ENCODE results near the gene GPX5.

The GPX5 gene

DNA sequence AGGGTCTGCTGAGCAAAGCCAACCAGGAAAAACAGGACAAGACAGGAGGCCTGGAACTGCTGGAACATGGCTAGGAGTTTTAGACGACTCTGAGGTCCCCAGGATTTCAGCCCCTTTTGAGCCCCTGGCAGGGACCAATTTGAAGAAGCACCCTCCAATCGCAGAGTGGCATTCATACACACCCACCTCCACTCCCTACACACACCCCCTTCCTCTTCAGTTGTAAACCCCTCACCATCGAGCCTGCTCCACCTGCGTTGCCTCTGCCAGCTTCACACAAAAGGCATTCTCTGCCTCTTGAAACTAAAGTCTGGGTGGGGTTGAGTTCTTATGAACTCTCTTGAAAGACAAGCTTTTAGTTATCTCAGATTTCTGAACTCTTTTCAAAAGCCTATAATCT, 10.0 kb upstream of the GPX5 start, which contains the start of gene GPX6:
TSS of gene GPX6 (minus strand) at position 118 of the 400 bp plus-strand sequence. CDS start at position 68, 50 bp downstream.
- Histone ChIP-seq H3K4me3 (ENCODE audit: low read length in 2 of 2) (no peak within 1 kb of the TSS), H3K4ac (ENCODE audit: low read length) (no peak within 1 kb of the TSS), H3K14ac (ENCODE audit: low read length) (no peak within 1 kb of the TSS), H3K4me1 (ENCODE audit: control insufficient read depth in 2 of 2, insufficient read depth in 1 of 2, low read depth in 1 of 2, low read length in 2 of 2) (peaks cover 0 to 3% of the 10 kb centered on the region in 2 donors), H3K36me3 (replicated peaks in 1 of 2; ENCODE audit: control insufficient read depth in 2 of 2, insufficient read depth in 2 of 2, low read length in 2 of 2) (no peaks in the 10 kb centered on the region), H3K79me1 (ENCODE audit: low read depth, low read length) (no peaks in the 10 kb centered on the region), H3K23ac (ENCODE audit: low read depth, low read length, poor library complexity) (no peak within 1 kb of the TSS), H2AK5ac (ENCODE audit: low read depth, low read length) (no peak within 1 kb of the TSS), H2BK120ac (ENCODE audit: low read depth, low read length) (no peak within 1 kb of the TSS), H2BK12ac (ENCODE audit: low read length) (no peak within 1 kb of the TSS), H3K27ac (replicated peaks; ENCODE audit: low read length) (no peak within 1 kb of the TSS), H2BK15ac (ENCODE audit: low read length) (no peak within 1 kb of the TSS), H3K18ac (ENCODE audit: low read length) (peak within 1 kb of the TSS; percentile 22), H3K27me3 (ENCODE audit: control insufficient read depth in 3 of 3, insufficient read depth in 3 of 3, low read depth in 1 of 3, low read length in 3 of 3) (peaks cover 0 to 30% (median 0%) of the 10 kb centered on the region in 3 experiments), H4K91ac (ENCODE audit: low read depth, low read length, poor library complexity) (no peak within 1 kb of the TSS), H4K8ac (ENCODE audit: low read depth, low read length) (no peak within 1 kb of the TSS), H3K9me3 (replicated peaks in 1 of 2; ENCODE audit: control insufficient read depth in 2 of 2, insufficient read depth in 1 of 2, low read depth in 1 of 2, low read length in 2 of 2) (no peaks in the 10 kb centered on the region), H2AFZ (ENCODE audit: low read length) (no peak within 1 kb of the TSS), H2BK5ac (ENCODE audit: low read length) (no peak within 1 kb of the TSS), H3K9ac (ENCODE audit: low read depth, low read length, poor library complexity) (no peak within 1 kb of the TSS), H3K4me2 (ENCODE audit: insufficient read depth, low read length, poor library complexity, severe bottlenecking) (no peak within 1 kb of the TSS)
- no peak for DNase-seq (ENCODE audit: low spot score)
- no CpG with 5 or more reads among the region's 4 CpGs for WGBS, 2 donors (ENCODE audit: extremely low coverage in 2 of 2, insufficient read length in 2 of 2, insufficient replicate concordance in 1 of 2)

DNA sequence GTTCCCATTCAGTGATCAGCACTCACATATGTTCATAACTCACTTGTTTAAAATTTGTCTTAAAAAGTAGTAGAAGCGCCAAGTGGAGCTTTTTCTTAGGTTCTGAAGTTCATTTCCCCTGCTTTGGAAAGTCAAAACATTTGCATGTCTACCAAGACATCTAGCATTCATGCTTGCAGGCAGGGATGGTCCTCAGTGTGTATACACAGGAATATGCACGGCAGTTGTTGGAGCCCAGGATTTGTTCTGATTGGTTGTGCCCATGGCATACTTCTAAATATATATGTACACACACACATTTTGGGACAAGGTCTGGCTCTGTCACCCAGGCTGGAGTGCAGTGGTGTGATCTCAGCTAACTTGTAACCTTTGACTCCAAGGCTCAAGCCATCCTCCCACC, 7.7 kb upstream of the GPX5 start:
- Histone ChIP-seq H4K91ac (ENCODE audit: low read depth, low read length, poor library complexity) (no peak overlapping the region), H3K9ac (ENCODE audit: low read depth, low read length, poor library complexity) (no peak overlapping the region), H3K79me1 (ENCODE audit: low read depth, low read length) (no peaks in the 10 kb centered on the region), H3K27me3 (ENCODE audit: control insufficient read depth in 3 of 3, insufficient read depth in 3 of 3, low read depth in 1 of 3, low read length in 3 of 3) (peaks cover 0 to 38% (median 0%) of the 10 kb centered on the region in 3 experiments), H3K4me2 (ENCODE audit: insufficient read depth, low read length, poor library complexity, severe bottlenecking) (no peak overlapping the region), H3K14ac (ENCODE audit: low read length) (no peak overlapping the region), H3K23ac (ENCODE audit: low read depth, low read length, poor library complexity) (no peak overlapping the region), H2BK120ac (ENCODE audit: low read depth, low read length) (no peak overlapping the region), H3K27ac (replicated peaks; ENCODE audit: low read length) (no peak overlapping the region), H3K9me3 (replicated peaks in 1 of 2; ENCODE audit: control insufficient read depth in 2 of 2, insufficient read depth in 1 of 2, low read depth in 1 of 2, low read length in 2 of 2) (no peaks in the 10 kb centered on the region), H2BK5ac (ENCODE audit: low read length) (no peak overlapping the region), H2AK5ac (ENCODE audit: low read depth, low read length) (no peak overlapping the region), H3K4me3 (ENCODE audit: low read length in 2 of 2) (no peak overlapping the region), H3K4me1 (ENCODE audit: control insufficient read depth in 2 of 2, insufficient read depth in 1 of 2, low read depth in 1 of 2, low read length in 2 of 2) (peaks cover 0 to 5% of the 10 kb centered on the region in 2 donors), H2AFZ (ENCODE audit: low read length) (no peak overlapping the region), H3K18ac (ENCODE audit: low read length) (no peak overlapping the region), H3K4ac (ENCODE audit: low read length) (no peak overlapping the region), H3K36me3 (replicated peaks in 1 of 2; ENCODE audit: control insufficient read depth in 2 of 2, insufficient read depth in 2 of 2, low read length in 2 of 2) (no peaks in the 10 kb centered on the region), H2BK12ac (ENCODE audit: low read length) (no peak overlapping the region), H4K8ac (ENCODE audit: low read depth, low read length) (no peak overlapping the region), H2BK15ac (ENCODE audit: low read length) (no peak overlapping the region)
- no CpG with 5 or more reads among the region's 2 CpGs for WGBS, 2 donors (ENCODE audit: extremely low coverage in 2 of 2, insufficient read length in 2 of 2, insufficient replicate concordance in 1 of 2)
- no peak for DNase-seq (ENCODE audit: low spot score)

DNA sequence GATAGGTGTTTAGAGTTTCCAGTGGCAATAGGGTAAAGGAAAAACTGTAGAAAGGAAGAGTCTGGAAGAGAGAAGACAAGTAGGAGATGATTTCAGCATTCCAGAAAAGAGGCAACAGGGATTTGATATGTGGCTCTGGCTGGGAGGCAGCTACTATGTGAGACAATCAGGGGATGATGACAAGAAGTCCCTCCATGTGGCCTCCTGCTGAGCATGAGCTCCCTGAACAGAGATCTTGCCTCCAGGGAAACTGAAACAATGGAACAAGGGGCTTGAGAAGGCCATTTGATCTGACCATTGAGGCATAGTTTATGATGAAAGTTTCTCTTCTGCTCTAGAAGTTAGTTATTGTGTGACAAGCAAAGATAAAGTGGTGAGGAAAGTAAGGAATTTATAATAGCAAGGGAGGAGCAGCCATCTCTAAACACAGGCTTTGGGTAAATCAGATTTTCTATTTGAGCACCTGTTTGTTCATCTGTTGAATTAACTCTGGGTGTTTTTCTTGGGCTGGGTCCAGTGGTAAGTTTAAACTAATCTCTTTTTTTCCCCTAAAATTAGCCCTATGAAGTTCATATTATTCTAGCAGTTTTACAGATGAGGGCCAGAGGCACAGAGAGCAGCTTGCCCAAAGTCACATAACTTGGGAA, 3.0 kb upstream of the GPX5 start:
- H3K4ac ChIP-seq (ENCODE audit: low read length), result no peak overlapping the region
- H2BK15ac ChIP-seq (ENCODE audit: low read length), result no peak overlapping the region
- no peak overlapping the region for H3K4me3 ChIP-seq (ENCODE audit: low read length in 2 of 2)
- H3K18ac ChIP-seq (ENCODE audit: low read length), result no peak overlapping the region
- H3K9ac ChIP-seq (ENCODE audit: low read depth, low read length, poor library complexity), result no peak overlapping the region
- DNase-seq (ENCODE audit: low spot score), result no peak
- H3K27me3 ChIP-seq (ENCODE audit: control insufficient read depth in 3 of 3, insufficient read depth in 3 of 3, low read depth in 1 of 3, low read length in 3 of 3), result peaks cover 0 to 34% (median 0%) of the 10 kb centered on the region in 3 experiments
- H2AFZ ChIP-seq (ENCODE audit: low read length), result no peak overlapping the region
- H2BK120ac ChIP-seq (ENCODE audit: low read depth, low read length), result no peak overlapping the region
- H3K4me2 ChIP-seq (ENCODE audit: insufficient read depth, low read length, poor library complexity, severe bottlenecking), result no peak overlapping the region
- peaks cover 0 to 10% of the 10 kb centered on the region in 2 donors for H3K4me1 ChIP-seq (ENCODE audit: control insufficient read depth in 2 of 2, insufficient read depth in 1 of 2, low read depth in 1 of 2, low read length in 2 of 2)
- H3K23ac ChIP-seq (ENCODE audit: low read depth, low read length, poor library complexity), result no peak overlapping the region
- no peak overlapping the region for H4K8ac ChIP-seq (ENCODE audit: low read depth, low read length)
- H3K36me3 ChIP-seq (replicated peaks in 1 of 2; ENCODE audit: control insufficient read depth in 2 of 2, insufficient read depth in 2 of 2, low read length in 2 of 2), result no peaks in the 10 kb centered on the region
- H3K27ac ChIP-seq (replicated peaks; ENCODE audit: low read length), result no peak overlapping the region
- no peak overlapping the region for H2AK5ac ChIP-seq (ENCODE audit: low read depth, low read length)
- H4K91ac ChIP-seq (ENCODE audit: low read depth, low read length, poor library complexity), result no peak overlapping the region
- no peak overlapping the region for H2BK12ac ChIP-seq (ENCODE audit: low read length)
- no peaks in the 10 kb centered on the region for H3K79me1 ChIP-seq (ENCODE audit: low read depth, low read length)
- no peak overlapping the region for H2BK5ac ChIP-seq (ENCODE audit: low read length)
- H3K14ac ChIP-seq (ENCODE audit: low read length), result no peak overlapping the region
- H3K9me3 ChIP-seq (replicated peaks in 1 of 2; ENCODE audit: control insufficient read depth in 2 of 2, insufficient read depth in 1 of 2, low read depth in 1 of 2, low read length in 2 of 2), result no peaks in the 10 kb centered on the region

DNA sequence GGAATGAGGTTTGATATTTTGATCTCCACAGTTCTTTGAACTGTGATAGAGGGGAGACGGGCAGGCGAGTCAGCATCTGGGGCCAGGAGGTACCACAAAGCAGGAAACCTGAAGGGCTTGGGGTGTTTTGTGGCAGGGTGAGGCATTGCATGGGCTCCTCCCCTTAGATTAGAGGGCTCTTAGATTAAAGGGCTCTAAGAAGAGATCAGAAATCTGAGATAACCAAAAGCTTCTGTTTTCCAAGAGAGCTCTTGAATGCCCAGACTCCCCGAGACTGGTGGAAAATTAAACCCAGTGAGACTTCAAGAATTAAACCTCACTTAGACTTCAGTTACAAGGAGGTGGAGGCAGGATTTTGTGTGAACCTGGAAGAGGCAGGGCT, 2.4 kb upstream of the GPX5 start:
- Histone ChIP-seq H2BK120ac (ENCODE audit: low read depth, low read length) (no peak overlapping the region), H3K4me2 (ENCODE audit: insufficient read depth, low read length, poor library complexity, severe bottlenecking) (no peak overlapping the region), H3K18ac (ENCODE audit: low read length) (no peak overlapping the region), H3K4ac (ENCODE audit: low read length) (no peak overlapping the region), H3K9me3 (replicated peaks in 1 of 2; ENCODE audit: control insufficient read depth in 2 of 2, insufficient read depth in 1 of 2, low read depth in 1 of 2, low read length in 2 of 2) (no peaks in the 10 kb centered on the region), H2BK5ac (ENCODE audit: low read length) (no peak overlapping the region), H3K27ac (replicated peaks; ENCODE audit: low read length) (no peak overlapping the region), H3K79me1 (ENCODE audit: low read depth, low read length) (no peaks in the 10 kb centered on the region), H3K9ac (ENCODE audit: low read depth, low read length, poor library complexity) (no peak overlapping the region), H4K91ac (ENCODE audit: low read depth, low read length, poor library complexity) (no peak overlapping the region), H3K14ac (ENCODE audit: low read length) (no peak overlapping the region), H4K8ac (ENCODE audit: low read depth, low read length) (no peak overlapping the region), H2BK15ac (ENCODE audit: low read length) (no peak overlapping the region), H3K36me3 (replicated peaks in 1 of 2; ENCODE audit: control insufficient read depth in 2 of 2, insufficient read depth in 2 of 2, low read length in 2 of 2) (no peaks in the 10 kb centered on the region), H3K23ac (ENCODE audit: low read depth, low read length, poor library complexity) (no peak overlapping the region), H2AFZ (ENCODE audit: low read length) (no peak overlapping the region), H3K27me3 (ENCODE audit: control insufficient read depth in 3 of 3, insufficient read depth in 3 of 3, low read depth in 1 of 3, low read length in 3 of 3) (peaks cover 0 to 29% (median 0%) of the 10 kb centered on the region in 3 experiments), H3K4me3 (ENCODE audit: low read length in 2 of 2) (no peak overlapping the region), H3K4me1 (ENCODE audit: control insufficient read depth in 2 of 2, insufficient read depth in 1 of 2, low read depth in 1 of 2, low read length in 2 of 2) (peaks cover 0 to 10% of the 10 kb centered on the region in 2 donors), H2BK12ac (ENCODE audit: low read length) (no peak overlapping the region), H2AK5ac (ENCODE audit: low read depth, low read length) (no peak overlapping the region)
- no CpG with 5 or more reads among the region's 3 CpGs for WGBS, 2 donors (ENCODE audit: extremely low coverage in 2 of 2, insufficient read length in 2 of 2, insufficient replicate concordance in 1 of 2)
- DNase-seq (ENCODE audit: low spot score), result no peak

Measured in neuronal stem cell (in vitro differentiated cells).